H9 (cell line): Measurements from ENCODE around the gene UNC80. TPM values are rescaled to one million over a fixed set of nuclear protein-coding genes. Genes with fewer than 3 reads are reported as not detected.

Experiments used
- DNase-seq: peaks from one replicate; pipeline ENCODE4 v3.0.0-alpha.2; 2017
- H2AFZ ChIP-seq: one replicate; pipeline ENCODE4 v1.6.1; 2013; ENCODE audit warnings: mild to moderate bottlenecking, low read length, control low read depth, moderate library complexity
- H2AK5ac ChIP-seq: 2 replicates; pipeline ENCODE4 v1.6.1; 2013; ENCODE audit warnings: low read length, control low read depth, mixed read lengths; ENCODE audit not compliant: insufficient read length
- H2BK120ac ChIP-seq: one replicate; pipeline ENCODE4 v1.6.1; 2013; ENCODE audit warnings: low read depth, mild to moderate bottlenecking, low read length, control low read depth, inconsistent platforms; ENCODE audit not compliant: poor library complexity, severe bottlenecking
- H2BK12ac ChIP-seq: 2 replicates; pipeline ENCODE4 v1.6.1; 2013; ENCODE audit warnings: low read length, control low read depth, mixed read lengths, low read depth; ENCODE audit not compliant: insufficient read length
- H2BK15ac ChIP-seq: 2 replicates; pipeline ENCODE4 v1.6.1; 2013; ENCODE audit warnings: low read depth, low read length, control low read depth
- H2BK20ac ChIP-seq: one replicate; pipeline ENCODE4 v1.6.1; 2013; ENCODE audit warnings: low read depth, mild to moderate bottlenecking, low read length, control low read depth, inconsistent platforms; ENCODE audit not compliant: poor library complexity, severe bottlenecking
- H2BK5ac ChIP-seq: 2 replicates; pipeline ENCODE4 v1.6.1; 2013; ENCODE audit warnings: low read length, control low read depth, mixed read lengths; ENCODE audit not compliant: insufficient read length
- H3K14ac ChIP-seq: 2 replicates; pipeline ENCODE4 v1.6.1; 2013; ENCODE audit warnings: low read length, control low read depth; ENCODE audit not compliant: insufficient read depth
- H3K18ac ChIP-seq: 2 replicates; pipeline ENCODE4 v1.6.1; 2013; ENCODE audit warnings: low read depth, mild to moderate bottlenecking, mixed read lengths, low read length, control low read depth; ENCODE audit not compliant: insufficient read length
- H3K23ac ChIP-seq: 2 replicates; pipeline ENCODE4 v1.6.1; 2013; ENCODE audit warnings: low read length, control low read depth, mixed read lengths, low read depth; ENCODE audit not compliant: insufficient read length
- H3K23me2 ChIP-seq: 2 replicates; pipeline ENCODE4 v1.6.1; 2013; ENCODE audit warnings: low read depth, mild to moderate bottlenecking, mixed read lengths, low read length, control low read depth; ENCODE audit not compliant: insufficient read length, poor library complexity, severe bottlenecking
- H3K27ac ChIP-seq: 2 replicates; pipeline ENCODE4 v1.5.1; 2013; ENCODE audit warnings: low read length, control low read depth, mixed read lengths, low read depth; ENCODE audit not compliant: insufficient read length
- H3K27me3 ChIP-seq: 2 replicates; pipeline ENCODE4 v1.6.1; 2013; ENCODE audit warnings: low read length, control low read depth, inconsistent platforms; ENCODE audit not compliant: insufficient read depth
- H3K4ac ChIP-seq: 2 replicates; pipeline ENCODE4 v1.6.1; 2013; ENCODE audit warnings: low read depth, mild to moderate bottlenecking, control low read depth, inconsistent platforms, low read length, moderate library complexity
- H3K4me1 ChIP-seq: 2 replicates; pipeline ENCODE4 v1.6.1; 2013; ENCODE audit warnings: low read length, control low read depth, inconsistent platforms; ENCODE audit not compliant: insufficient read depth
- H3K4me2 ChIP-seq: 2 replicates; pipeline ENCODE4 v1.6.1; 2013; ENCODE audit warnings: low read length, control low read depth, mixed read lengths; ENCODE audit not compliant: insufficient read length, insufficient read depth
- H3K56ac ChIP-seq: 2 replicates; pipeline ENCODE4 v1.6.1; 2013; ENCODE audit warnings: low read depth, mild to moderate bottlenecking, mixed read lengths, low read length, control low read depth; ENCODE audit not compliant: insufficient read length
- H3K79me1 ChIP-seq: 2 replicates; pipeline ENCODE4 v1.6.1; 2013; ENCODE audit warnings: low read depth, mild to moderate bottlenecking, moderate library complexity, low read length, control low read depth, inconsistent platforms; ENCODE audit not compliant: insufficient read depth, poor library complexity, severe bottlenecking
- H3K79me2 ChIP-seq: 2 replicates; pipeline ENCODE4 v1.6.1; 2013; ENCODE audit warnings: low read length, control low read depth, inconsistent platforms; ENCODE audit not compliant: insufficient read depth
- H3K9ac ChIP-seq: 2 replicates; pipeline ENCODE4 v1.6.1; 2013; ENCODE audit warnings: low read length, control low read depth, mixed read lengths; ENCODE audit not compliant: insufficient read length; ENCODE audit errors: extremely low read depth
- H3K9me3 ChIP-seq: one replicate; pipeline ENCODE4 v1.6.1; 2013; ENCODE audit warnings: low read depth, low read length, inconsistent platforms; ENCODE audit not compliant: control insufficient read depth
- H3T11ph ChIP-seq: one replicate; pipeline ENCODE4 v1.6.1; 2013; ENCODE audit warnings: mild to moderate bottlenecking, low read length, control low read depth, inconsistent platforms
- H4K20me1 ChIP-seq: one replicate; pipeline ENCODE4 v1.6.1; 2013; ENCODE audit not compliant: control insufficient read depth, insufficient read length, insufficient read depth
- H4K5ac ChIP-seq: 2 replicates; pipeline ENCODE4 v1.6.1; 2013; ENCODE audit warnings: low read depth, mild to moderate bottlenecking, mixed read lengths, low read length, control low read depth; ENCODE audit not compliant: insufficient read length
- H4K8ac ChIP-seq: replicated peaks from 2 replicates; pipeline ENCODE4 v1.6.1; 2013; ENCODE audit warnings: low read length, control low read depth, mixed read lengths, low read depth; ENCODE audit not compliant: insufficient read length
- H4K91ac ChIP-seq: 2 replicates; pipeline ENCODE4 v1.6.1; 2013; ENCODE audit warnings: low read depth, mild to moderate bottlenecking, moderate library complexity, mixed read lengths, low read length, control low read depth; ENCODE audit not compliant: insufficient read length
- H3K27ac Mint-ChIP-seq, 3 experiments: 2 replicates in 2 of 3; 3 replicates in 1 of 3; pipeline ENCODE4 v1.8.0; 2020 to 2021; ENCODE audit warnings: mixed read lengths in 3 of 3, mild to moderate bottlenecking in 1 of 3, moderate library complexity in 1 of 3
- H3K27me3 Mint-ChIP-seq: 2 replicates; pipeline ENCODE4 v1.8.0; 2021; ENCODE audit warnings: low read depth, mild to moderate bottlenecking, moderate library complexity, mixed read lengths
- H3K36me3 Mint-ChIP-seq, 3 experiments: 2 replicates in 2 of 3; 3 replicates in 1 of 3; pipeline ENCODE4 v1.8.0; 2020 to 2021; ENCODE audit warnings: low read depth in 3 of 3, mixed read lengths in 3 of 3; ENCODE audit not compliant: insufficient read depth in 1 of 3
- H3K4me1 Mint-ChIP-seq, 2 experiments: 2 replicates each; pipeline ENCODE4 v1.8.0; 2020; ENCODE audit warnings: mixed read lengths in 2 of 2
- H3K4me3 Mint-ChIP-seq, 2 experiments: 2 replicates in 1 of 2; 3 replicates in 1 of 2; pipeline ENCODE4 v1.8.0; 2020 to 2021; ENCODE audit warnings: mild to moderate bottlenecking in 2 of 2, mixed read lengths in 2 of 2, moderate library complexity in 1 of 2
- H3K9me3 Mint-ChIP-seq, 2 experiments: 2 replicates in 1 of 2; 3 replicates in 1 of 2; pipeline ENCODE4 v1.8.0; 2020; ENCODE audit warnings: mild to moderate bottlenecking in 2 of 2, mixed read lengths in 2 of 2, moderate library complexity in 1 of 2
- CTCF ChIP-seq: fragments of 200-600 bp; sonication (generic); conservative IDR thresholded peaks from 3 replicates; pipeline ENCODE4 v1.8.0; 2021; ENCODE audit warnings: antibody characterized with exemption, mild to moderate bottlenecking
- WGBS: extraction: QIAGEN DNeasy Blood & Tissue Kit; methylation state at CpG from one replicate; pipeline ENCODE4 v1.1.7; 2013; ENCODE audit warnings: missing lambda C conversion rate, low lambda C conversion rate, mixed read lengths; ENCODE audit not compliant: insufficient read length; ENCODE audit errors: extremely low coverage; 5-methylcytosine and 5-hydroxymethylcytosine counted together
- total RNA-seq: library from RNA; stranded (reverse); gene quantifications from 2 replicates; pipeline ENCODE4 v1.2.1, GENCODE V29; 2021

UNC80 gene
- total RNA-seq, 1 experiment from 2014 or later: 0.52 TPM

GRCh38 chr2:210020138-210020537 lies 248.5 kb downstream of the UNC80 start:
- H3K4me2 ChIP-seq: no peak overlapping the region
- no peak overlapping the region for H2AK5ac ChIP-seq
- Mint-ChIP-seq H3K4me1 (no peaks in the 10 kb centered on the region), H3K27ac (no peak overlapping the region), H3K4me3 (no peak overlapping the region), H3K27me3 (no peaks in the 10 kb centered on the region), H3K9me3 (no peaks in the 10 kb centered on the region), H3K36me3 (peaks cover 27 to 76% (median 67%) of the 10 kb centered on the region in 3 experiments; a peak in 6 of 7 replicates)
- H3K23ac ChIP-seq: no peak overlapping the region
- no peak for TF ChIP-seq CTCF
- peaks cover 3% of the 10 kb centered on the region for H3K79me1 ChIP-seq
- no peak for DNase-seq
- no peaks in the 10 kb centered on the region for H3K9me3 ChIP-seq
- H3K14ac ChIP-seq: no peak overlapping the region
- H3T11ph ChIP-seq: no peak overlapping the region
- H4K5ac ChIP-seq: no peak overlapping the region
- H2BK15ac ChIP-seq: no peak overlapping the region
- H2BK5ac ChIP-seq: no peak overlapping the region
- H3K9ac ChIP-seq: no peak overlapping the region
- H3K27me3 ChIP-seq: no peaks in the 10 kb centered on the region
- no peaks in the 10 kb centered on the region for H3K23me2 ChIP-seq
- no peak overlapping the region for H2AFZ ChIP-seq
- H2BK120ac ChIP-seq: no peak overlapping the region
- H4K91ac ChIP-seq: no peak overlapping the region
- no CpG with 5 or more reads among the region's 1 CpG for WGBS
- no peaks in the 10 kb centered on the region for H3K4me1 ChIP-seq
- no peak overlapping the region for H3K27ac ChIP-seq
- H2BK20ac ChIP-seq: no peak overlapping the region
- H3K56ac ChIP-seq: no peak overlapping the region
- no peak overlapping the region for H3K18ac ChIP-seq
- H4K20me1 ChIP-seq: no peaks in the 10 kb centered on the region
- H2BK12ac ChIP-seq: no peak overlapping the region
- H3K4ac ChIP-seq: no peak overlapping the region
- H4K8ac ChIP-seq: no peak overlapping the region
- no peaks in the 10 kb centered on the region for H3K79me2 ChIP-seq
